Uterus (tissue), 2 donors: ENCODE results near the gene GRPEL2.

Experiments
- POLR2A ChIP-seq, 2 donors: fragments of 450-650 bp; IDR thresholded peaks; one replicate each; pipeline ENCODE4 v1.6.1; 2016; ENCODE audit warnings: antibody characterized with exemption in 2 of 2, mild to moderate bottlenecking in 1 of 2, moderate library complexity in 1 of 2
- TF ChIP-seq, protein P1 (sequence below), 4 experiments: fragments of 200-600 bp in 2 of 4; fragments of 450-650 bp in 2 of 4; sonication (generic) in 2 of 4; IDR thresholded peaks; one replicate each; pipeline ENCODE4 v1.5.1; 2016 to 2019; ENCODE audit warnings: antibody characterized with exemption in 4 of 4, mild to moderate bottlenecking in 2 of 4, moderate library complexity in 1 of 4

DNA sequence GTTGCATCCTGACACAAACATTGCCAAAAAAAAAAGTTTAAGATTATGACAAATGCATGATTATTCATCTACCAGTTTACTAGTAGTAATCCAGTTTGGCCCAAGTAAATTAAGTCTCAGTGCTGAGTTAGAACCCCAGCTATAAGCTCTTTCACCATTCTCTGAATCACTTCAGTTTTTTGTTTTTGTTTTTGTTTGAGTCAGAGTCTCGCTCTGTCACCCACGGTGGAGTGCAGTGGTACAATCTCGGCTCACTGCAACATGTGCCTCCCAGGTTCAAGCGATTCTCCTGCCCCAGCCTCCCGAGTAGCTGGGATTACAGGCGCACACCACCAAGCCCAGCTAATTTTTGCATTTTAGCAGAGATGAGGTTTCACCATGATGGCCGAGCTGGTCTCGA, 11.1 kb downstream of the GRPEL2 start:
- no peak for TF ChIP-seq POLR2A (IDR thresholded peaks at IDR 0.05)
- TF ChIP-seq, protein P1, sequence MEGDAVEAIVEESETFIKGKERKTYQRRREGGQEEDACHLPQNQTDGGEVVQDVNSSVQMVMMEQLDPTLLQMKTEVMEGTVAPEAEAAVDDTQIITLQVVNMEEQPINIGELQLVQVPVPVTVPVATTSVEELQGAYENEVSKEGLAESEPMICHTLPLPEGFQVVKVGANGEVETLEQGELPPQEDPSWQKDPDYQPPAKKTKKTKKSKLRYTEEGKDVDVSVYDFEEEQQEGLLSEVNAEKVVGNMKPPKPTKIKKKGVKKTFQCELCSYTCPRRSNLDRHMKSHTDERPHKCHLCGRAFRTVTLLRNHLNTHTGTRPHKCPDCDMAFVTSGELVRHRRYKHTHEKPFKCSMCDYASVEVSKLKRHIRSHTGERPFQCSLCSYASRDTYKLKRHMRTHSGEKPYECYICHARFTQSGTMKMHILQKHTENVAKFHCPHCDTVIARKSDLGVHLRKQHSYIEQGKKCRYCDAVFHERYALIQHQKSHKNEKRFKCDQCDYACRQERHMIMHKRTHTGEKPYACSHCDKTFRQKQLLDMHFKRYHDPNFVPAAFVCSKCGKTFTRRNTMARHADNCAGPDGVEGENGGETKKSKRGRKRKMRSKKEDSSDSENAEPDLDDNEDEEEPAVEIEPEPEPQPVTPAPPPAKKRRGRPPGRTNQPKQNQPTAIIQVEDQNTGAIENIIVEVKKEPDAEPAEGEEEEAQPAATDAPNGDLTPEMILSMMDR (IDR thresholded peaks at IDR 0.05), result no peak
